Measurements from ENCODE around the gene TOR1A.
A peak's percentile ranks its signal among the peaks of the same experiment; 100 is the strongest.

TOR1A gene

DNA sequence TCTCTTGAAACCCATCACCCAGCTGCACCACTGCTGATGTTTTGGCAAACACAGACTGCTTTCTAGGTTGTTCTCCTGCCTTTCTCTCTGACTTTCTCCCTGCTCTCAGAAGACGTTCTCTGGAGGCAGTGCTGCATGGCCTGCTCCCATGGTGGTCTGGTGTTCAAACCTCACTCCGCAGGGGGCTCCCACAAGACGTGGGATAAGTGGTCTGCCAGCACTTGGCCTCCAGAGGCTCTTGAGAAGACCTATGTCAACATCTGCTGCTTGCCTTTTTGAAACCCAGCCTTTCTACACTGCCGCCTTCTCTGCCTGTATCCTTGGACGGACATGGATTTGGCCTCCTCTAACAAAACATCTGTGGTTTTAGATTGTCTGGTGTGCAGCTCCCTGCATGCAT, 27.9 kb upstream of the TOR1A start:
- no peak for DNase-seq (ENCODE audit: low read depth)
- H3K4me3 ChIP-seq (replicated peaks; ENCODE audit: low read depth, low read length) = no peak overlapping the region
- TF ChIP-seq, protein P1, sequence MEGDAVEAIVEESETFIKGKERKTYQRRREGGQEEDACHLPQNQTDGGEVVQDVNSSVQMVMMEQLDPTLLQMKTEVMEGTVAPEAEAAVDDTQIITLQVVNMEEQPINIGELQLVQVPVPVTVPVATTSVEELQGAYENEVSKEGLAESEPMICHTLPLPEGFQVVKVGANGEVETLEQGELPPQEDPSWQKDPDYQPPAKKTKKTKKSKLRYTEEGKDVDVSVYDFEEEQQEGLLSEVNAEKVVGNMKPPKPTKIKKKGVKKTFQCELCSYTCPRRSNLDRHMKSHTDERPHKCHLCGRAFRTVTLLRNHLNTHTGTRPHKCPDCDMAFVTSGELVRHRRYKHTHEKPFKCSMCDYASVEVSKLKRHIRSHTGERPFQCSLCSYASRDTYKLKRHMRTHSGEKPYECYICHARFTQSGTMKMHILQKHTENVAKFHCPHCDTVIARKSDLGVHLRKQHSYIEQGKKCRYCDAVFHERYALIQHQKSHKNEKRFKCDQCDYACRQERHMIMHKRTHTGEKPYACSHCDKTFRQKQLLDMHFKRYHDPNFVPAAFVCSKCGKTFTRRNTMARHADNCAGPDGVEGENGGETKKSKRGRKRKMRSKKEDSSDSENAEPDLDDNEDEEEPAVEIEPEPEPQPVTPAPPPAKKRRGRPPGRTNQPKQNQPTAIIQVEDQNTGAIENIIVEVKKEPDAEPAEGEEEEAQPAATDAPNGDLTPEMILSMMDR (IDR thresholded peaks at IDR 0.05; ENCODE audit: low read length, missing control alignments) = no peak

DNA sequence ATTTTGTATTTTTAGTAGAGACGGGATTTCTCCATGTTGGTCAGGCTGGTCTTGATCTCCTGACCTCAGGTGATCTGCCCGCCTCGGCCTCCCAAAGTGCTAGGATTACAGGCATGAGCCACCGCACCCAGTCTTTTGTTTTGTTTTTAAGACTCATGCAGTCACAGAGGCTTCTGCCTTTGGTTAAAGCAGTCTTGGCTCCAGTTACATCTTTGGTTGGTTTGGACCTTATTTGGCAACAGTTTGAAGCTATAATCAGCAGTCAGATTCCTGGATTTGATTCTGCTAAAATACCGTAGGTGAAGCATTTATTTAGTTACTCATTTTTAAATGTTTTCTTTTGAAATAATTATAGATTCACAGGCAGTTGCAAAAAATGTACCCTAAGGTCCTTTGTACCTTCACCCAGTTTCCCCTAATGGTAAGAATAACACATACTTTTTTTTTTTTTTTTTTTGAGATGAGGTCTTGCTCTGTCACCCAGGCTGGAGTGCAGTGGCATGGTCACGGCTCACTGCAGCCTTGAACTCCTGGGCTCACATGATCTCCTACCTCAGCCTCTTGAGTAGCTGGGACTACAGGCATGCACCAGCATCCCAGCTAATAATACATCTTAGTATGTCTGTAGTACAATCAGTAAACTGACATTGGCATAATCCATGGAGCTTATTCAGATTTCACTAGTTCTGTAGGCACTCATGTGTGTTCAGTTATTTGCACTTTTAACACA, 27.1 kb upstream of the TOR1A start:
- TF ChIP-seq, protein P1 (IDR thresholded peaks at IDR 0.05; ENCODE audit: low read length, missing control alignments) = no peak
- DNase-seq (ENCODE audit: low read depth) = no peak
- no peak overlapping the region for H3K4me3 ChIP-seq (replicated peaks; ENCODE audit: low read depth, low read length)

DNA sequence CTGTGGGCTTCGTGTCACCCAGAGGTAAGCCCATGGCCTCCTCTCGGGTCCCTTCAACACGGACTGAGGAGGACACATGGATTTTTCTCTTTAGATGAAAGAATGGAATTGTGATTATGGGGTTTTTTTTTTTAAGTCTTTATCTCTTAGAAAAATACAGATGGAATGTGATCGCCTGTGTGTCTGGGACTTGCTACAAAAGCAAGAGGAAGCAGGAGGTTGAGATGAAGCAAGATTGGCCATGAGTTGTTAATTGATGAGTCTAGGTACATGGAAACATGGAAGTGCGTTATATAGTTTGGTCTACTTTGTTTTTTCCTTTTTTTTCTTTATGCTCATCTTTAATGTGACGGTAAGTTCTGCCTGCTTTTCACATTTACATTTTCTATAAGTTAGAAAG, 26.0 kb upstream of the TOR1A start:
- TF ChIP-seq, protein P1 (IDR thresholded peaks at IDR 0.05; ENCODE audit: low read length, missing control alignments) = no peak
- DNase-seq (ENCODE audit: low read depth) = peak; percentile 39
- H3K4me3 ChIP-seq (replicated peaks; ENCODE audit: low read depth, low read length) = no peak overlapping the region

DNA sequence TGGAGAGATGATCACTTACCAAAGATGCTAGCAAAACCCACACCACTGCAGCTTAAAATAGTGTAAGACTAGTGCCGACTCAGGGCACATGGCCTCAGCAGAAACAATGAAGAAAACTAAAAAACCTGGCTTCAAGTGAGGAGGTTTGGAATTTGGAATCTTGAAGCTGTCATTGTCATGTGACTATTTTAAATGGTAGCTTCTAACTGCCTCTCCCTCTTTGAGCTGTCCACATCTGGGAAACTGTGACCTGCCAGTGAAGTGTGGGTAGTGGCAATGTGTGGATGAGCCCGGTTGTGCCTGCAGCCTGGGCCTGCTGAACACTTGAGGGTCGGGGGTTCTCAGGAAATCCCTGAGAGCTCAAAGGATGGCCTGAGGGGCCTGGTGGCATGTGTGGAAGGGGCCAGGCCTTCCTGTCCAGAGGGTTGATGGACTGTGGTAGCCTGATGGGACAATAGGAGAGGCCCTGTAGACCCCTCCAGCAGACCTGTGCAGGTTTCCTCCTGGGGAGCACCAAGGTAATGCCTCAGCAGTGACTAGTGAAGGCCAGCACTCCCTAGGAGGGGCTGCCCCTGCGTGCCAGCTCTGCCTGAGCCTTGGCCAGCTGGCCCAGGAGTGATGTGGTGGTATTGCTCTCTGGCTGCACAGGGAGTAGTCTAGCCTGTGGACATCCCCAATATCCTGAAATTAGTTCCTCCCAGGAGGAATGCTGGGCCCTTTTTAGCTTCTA, 24.9 kb upstream of the TOR1A start:
- H3K4me3 ChIP-seq (replicated peaks; ENCODE audit: low read depth, low read length) = no peak overlapping the region
- TF ChIP-seq, protein P1 (IDR thresholded peaks at IDR 0.05; ENCODE audit: low read length, missing control alignments) = no peak
- no peak for DNase-seq (ENCODE audit: low read depth)

DNA sequence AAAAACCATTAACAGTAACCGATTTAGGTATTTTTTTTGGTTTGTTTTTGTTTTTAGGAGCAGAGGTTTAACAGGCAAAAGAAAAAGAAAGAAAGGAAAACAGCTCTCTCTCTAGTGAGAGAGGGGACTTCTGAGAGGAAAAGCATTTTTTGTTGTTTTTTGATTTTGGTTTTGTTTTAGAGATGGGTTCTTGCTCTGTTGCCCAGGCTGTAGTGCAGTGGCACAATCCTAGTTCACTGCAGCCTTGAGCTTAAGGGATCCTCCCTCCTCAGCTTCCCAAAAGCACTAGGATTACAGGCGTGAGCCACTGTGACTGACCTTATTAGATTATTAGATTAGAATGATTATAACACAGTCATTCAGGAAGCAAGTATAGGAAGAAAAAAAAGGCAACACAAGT, 21.4 kb upstream of the TOR1A start:
- no peak for DNase-seq (ENCODE audit: low read depth)

DNA sequence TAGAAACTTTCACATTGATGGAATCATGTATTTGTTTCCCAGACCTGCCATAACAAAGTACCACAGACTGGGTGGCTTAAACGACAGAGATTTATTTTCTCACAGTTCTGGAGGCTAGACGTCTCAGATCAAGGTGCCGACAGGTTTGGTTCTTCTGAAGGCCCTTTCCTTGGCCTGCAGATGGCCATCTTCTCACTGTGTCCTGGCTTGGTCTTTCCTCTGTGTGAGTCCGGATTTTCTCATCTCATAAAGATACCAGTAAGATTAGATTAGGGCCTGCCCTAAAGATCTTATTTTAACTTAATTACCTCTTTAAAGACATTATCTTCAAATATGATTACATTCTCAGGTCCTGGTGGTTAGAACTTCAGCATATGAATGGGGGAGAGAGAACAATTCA, 17.1 kb upstream of the TOR1A start:
- DNase-seq (ENCODE audit: low read depth) = no peak
- TF ChIP-seq, protein P1 (IDR thresholded peaks at IDR 0.05; ENCODE audit: low read length, missing control alignments) = no peak
- H3K4me3 ChIP-seq (replicated peaks; ENCODE audit: low read depth, low read length) = no peak overlapping the region

More for the DNA sequence above, 21.4 kb upstream of the TOR1A start:
- H3K4me3 ChIP-seq (replicated peaks; ENCODE audit: low read depth, low read length) = no peak overlapping the region
- TF ChIP-seq, protein P1 (IDR thresholded peaks at IDR 0.05; ENCODE audit: low read length, missing control alignments) = no peak
